PFSK-1 (cell line): ENCODE results near the gene SPRED1.

ENCODE experiments used
- FOXP2 ChIP-seq: optimal IDR thresholded peaks from 2 replicates; pipeline ENCODE3; 2011; ENCODE audit warnings: borderline replicate concordance, control low read depth, inconsistent platforms; ENCODE audit not compliant: insufficient read depth; ENCODE audit errors: extremely low read length, extremely low read depth
- POLR2AphosphoS5 ChIP-seq: IDR thresholded peaks from 2 replicates; pipeline ENCODE4 v1.6.1; 2012; ENCODE audit warnings: low read depth, mild to moderate bottlenecking, control low read depth, low read length, moderate library complexity
- SIN3A ChIP-seq: IDR thresholded peaks from 2 replicates; pipeline ENCODE4 v1.6.1; 2012; ENCODE audit warnings: mild to moderate bottlenecking, low read length, moderate library complexity, borderline replicate concordance; ENCODE audit not compliant: insufficient read depth
- TAF1 ChIP-seq: IDR thresholded peaks from 2 replicates; pipeline ENCODE4 v1.6.1; 2012; ENCODE audit warnings: low read length, control low read depth, borderline replicate concordance; ENCODE audit not compliant: insufficient read depth
- TF ChIP-seq, protein P1 (sequence below), 2 experiments: IDR thresholded peaks; 2 replicates each; pipeline versions ENCODE4 v1.6.1 to v1.8.0; 2011 to 2012; ENCODE audit warnings: low read depth in 2 of 2, low read length in 2 of 2, control low read depth in 1 of 2, inconsistent platforms in 1 of 2, mild to moderate bottlenecking in 1 of 2, moderate library complexity in 1 of 2; ENCODE audit not compliant: insufficient read depth in 1 of 2

The SPRED1 gene

DNA sequence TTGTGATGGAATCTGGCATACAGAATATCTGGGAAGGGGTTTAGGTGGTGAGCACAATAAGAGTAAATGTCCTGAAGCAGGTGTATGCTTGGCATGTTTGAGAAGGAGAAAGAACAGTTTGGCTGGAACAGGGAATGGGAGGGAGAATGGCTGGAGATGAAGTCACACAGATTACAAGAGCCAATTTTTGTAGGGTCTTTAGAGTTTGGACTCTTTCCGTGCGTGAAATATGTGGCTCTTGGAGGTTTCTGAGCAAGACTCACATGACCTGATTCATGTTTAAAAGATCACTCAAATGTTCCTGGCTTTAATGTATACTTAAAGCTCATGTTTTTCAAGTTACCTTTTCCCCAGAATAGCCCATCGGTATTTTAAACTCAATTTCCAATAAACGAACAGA lies 32.8 kb downstream of the SPRED1 start:
- TF ChIP-seq TAF1: no peak

DNA sequence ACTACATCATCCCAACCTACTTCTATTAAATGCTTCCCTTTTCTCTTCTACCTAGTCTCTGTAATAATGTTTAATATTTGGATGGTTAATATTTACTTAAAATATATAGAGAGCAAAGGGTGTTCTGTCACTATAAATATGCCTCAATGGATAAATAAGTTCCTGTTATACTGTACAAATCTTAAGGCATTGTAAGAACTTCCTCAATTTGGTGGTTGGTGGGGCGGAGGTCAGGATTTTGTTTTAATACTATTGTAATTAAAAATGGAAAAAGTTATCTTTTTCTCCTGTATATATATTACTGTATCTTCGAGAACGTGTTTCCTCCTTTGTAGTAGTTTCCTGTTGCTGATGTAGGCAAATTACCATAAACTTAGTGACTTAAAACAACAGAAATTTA lies 41.5 kb downstream of the SPRED1 start:
- TF ChIP-seq TAF1 (no peak), POLR2AphosphoS5 (no peak), FOXP2 (no peak), SIN3A (no peak)
- TF ChIP-seq, protein P1, sequence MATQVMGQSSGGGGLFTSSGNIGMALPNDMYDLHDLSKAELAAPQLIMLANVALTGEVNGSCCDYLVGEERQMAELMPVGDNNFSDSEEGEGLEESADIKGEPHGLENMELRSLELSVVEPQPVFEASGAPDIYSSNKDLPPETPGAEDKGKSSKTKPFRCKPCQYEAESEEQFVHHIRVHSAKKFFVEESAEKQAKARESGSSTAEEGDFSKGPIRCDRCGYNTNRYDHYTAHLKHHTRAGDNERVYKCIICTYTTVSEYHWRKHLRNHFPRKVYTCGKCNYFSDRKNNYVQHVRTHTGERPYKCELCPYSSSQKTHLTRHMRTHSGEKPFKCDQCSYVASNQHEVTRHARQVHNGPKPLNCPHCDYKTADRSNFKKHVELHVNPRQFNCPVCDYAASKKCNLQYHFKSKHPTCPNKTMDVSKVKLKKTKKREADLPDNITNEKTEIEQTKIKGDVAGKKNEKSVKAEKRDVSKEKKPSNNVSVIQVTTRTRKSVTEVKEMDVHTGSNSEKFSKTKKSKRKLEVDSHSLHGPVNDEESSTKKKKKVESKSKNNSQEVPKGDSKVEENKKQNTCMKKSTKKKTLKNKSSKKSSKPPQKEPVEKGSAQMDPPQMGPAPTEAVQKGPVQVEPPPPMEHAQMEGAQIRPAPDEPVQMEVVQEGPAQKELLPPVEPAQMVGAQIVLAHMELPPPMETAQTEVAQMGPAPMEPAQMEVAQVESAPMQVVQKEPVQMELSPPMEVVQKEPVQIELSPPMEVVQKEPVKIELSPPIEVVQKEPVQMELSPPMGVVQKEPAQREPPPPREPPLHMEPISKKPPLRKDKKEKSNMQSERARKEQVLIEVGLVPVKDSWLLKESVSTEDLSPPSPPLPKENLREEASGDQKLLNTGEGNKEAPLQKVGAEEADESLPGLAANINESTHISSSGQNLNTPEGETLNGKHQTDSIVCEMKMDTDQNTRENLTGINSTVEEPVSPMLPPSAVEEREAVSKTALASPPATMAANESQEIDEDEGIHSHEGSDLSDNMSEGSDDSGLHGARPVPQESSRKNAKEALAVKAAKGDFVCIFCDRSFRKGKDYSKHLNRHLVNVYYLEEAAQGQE (IDR thresholded peaks at IDR 0.05; ENCODE audit: insufficient read depth in 1 of 2, low read depth in 2 of 2, low read length in 2 of 2): no peak

DNA sequence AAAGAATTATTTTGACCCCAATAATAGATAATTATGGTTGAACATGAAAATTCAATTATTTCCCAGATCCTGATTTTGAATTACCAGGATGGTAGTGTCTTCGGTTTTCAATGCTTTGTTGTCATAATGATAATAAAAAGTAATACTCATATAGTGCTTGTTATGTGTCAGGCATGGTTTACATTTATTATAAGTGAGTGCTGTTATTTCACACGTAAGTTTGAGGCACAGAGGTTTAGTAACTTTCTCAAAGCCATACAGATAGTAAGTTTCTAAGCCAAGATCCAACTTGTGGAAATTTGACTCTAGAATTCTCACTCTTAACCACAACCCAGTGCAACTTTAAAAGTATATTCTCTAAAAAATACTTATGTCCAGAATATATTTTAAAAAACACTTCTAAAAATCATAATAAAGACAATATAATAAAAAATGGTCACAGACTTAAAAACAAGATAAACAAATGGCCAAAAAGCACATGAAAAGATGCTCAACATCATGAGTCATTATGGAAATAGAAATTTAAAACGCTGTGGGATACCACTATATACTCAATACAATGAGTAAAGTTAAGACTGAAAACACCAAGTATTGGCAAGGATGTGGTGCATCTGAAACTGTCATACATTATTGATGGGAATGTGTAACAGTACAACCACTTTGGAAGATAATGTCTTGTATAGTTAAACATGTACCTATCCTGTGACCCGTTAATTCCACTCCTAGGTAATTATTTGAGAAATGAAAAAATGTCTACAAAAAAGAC lies 45.2 kb downstream of the SPRED1 start:
- TF ChIP-seq, protein P1 (IDR thresholded peaks at IDR 0.05; ENCODE audit: insufficient read depth in 1 of 2, low read depth in 2 of 2, low read length in 2 of 2): no peak
- TF ChIP-seq FOXP2 (no peak), SIN3A (no peak), POLR2AphosphoS5 (no peak), TAF1 (no peak)

DNA sequence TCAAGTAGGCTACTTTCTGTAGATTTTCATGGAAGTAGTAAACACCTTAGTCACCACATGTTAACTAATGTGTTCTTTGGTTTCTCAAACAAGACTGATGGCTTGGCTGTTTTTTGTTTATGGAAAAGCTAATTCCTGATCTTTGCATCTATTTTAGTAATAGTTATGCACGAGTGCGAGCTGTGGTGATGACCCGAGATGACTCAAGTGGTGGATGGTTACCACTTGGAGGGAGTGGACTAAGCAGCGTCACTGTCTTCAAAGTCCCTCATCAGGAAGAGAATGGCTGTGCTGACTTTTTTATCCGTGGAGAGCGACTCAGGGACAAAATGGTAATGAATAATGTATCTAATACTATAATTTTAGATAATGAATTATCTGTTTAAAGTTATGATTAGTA lies 46.6 kb downstream of the SPRED1 start:
- TF ChIP-seq FOXP2: no peak
- TF ChIP-seq SIN3A: no peak
- TF ChIP-seq TAF1: no peak
- TF ChIP-seq, protein P1 (IDR thresholded peaks at IDR 0.05; ENCODE audit: insufficient read depth in 1 of 2, low read depth in 2 of 2, low read length in 2 of 2): no peak
- no peak for TF ChIP-seq POLR2AphosphoS5

DNA sequence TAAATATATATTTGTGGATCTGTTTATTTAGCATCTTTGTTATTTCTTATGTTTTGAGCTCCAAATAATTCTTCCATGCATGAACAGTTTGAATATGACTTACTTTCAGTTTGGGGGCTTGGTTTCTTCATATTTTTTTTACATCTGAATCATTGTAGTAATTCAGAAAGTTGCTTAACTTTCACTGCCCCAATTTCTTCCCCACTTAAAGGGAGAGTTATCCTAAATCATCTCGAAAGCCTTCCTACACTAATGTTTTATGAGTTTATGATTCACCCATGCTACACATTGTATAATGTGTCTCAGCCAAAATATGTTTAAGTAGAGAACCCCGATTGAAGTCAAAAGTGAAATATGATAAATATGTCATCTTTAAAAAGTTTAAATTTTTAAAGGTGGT lies 47.8 kb downstream of the SPRED1 start:
- TF ChIP-seq POLR2AphosphoS5: no peak
- TF ChIP-seq TAF1: no peak
- TF ChIP-seq SIN3A: no peak
- no peak for TF ChIP-seq FOXP2
- TF ChIP-seq, protein P1 (IDR thresholded peaks at IDR 0.05; ENCODE audit: insufficient read depth in 1 of 2, low read depth in 2 of 2, low read length in 2 of 2): no peak
